ENCODE data around the gene CCDC138. TPM values are rescaled to one million over a fixed set of nuclear protein-coding genes. Genes with fewer than 3 reads are reported as not detected.
A peak's percentile ranks its signal among the peaks of the same experiment; 100 is the strongest.

The CCDC138 gene
- total RNA-seq, 4 donors from 2014 or later: 1.5 to 2.7 (median 2.1) TPM

DNA sequence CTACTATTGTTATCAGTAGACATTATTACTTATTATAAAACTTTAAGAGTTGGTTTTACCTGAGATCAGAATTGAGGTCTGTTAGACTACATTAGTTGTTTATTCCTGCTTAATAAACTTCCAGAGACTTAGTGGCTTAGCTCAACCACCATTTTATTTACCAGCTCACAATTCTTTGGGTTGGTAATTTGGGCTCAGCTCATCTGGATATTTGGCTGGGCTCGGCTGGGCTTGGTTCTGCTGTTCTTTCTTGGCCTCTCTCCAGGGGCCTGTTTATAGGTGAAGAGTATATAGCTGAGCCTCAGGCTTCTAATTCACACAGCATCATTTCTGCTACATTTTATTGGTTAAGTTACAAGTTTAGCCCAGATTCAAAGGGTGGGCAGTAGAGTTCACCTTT lies 67.9 kb downstream of the CCDC138 start:
- no peaks in the 10 kb centered on the region for H3K9me3 ChIP-seq
- peaks cover 0 to 8% of the 10 kb centered on the region in 2 donors for H3K36me3 ChIP-seq
- no peak for TF ChIP-seq POLR2AphosphoS5 (IDR thresholded peaks at IDR 0.05)
- TF ChIP-seq, protein P1, sequence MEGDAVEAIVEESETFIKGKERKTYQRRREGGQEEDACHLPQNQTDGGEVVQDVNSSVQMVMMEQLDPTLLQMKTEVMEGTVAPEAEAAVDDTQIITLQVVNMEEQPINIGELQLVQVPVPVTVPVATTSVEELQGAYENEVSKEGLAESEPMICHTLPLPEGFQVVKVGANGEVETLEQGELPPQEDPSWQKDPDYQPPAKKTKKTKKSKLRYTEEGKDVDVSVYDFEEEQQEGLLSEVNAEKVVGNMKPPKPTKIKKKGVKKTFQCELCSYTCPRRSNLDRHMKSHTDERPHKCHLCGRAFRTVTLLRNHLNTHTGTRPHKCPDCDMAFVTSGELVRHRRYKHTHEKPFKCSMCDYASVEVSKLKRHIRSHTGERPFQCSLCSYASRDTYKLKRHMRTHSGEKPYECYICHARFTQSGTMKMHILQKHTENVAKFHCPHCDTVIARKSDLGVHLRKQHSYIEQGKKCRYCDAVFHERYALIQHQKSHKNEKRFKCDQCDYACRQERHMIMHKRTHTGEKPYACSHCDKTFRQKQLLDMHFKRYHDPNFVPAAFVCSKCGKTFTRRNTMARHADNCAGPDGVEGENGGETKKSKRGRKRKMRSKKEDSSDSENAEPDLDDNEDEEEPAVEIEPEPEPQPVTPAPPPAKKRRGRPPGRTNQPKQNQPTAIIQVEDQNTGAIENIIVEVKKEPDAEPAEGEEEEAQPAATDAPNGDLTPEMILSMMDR (IDR thresholded peaks at IDR 0.05): no peak
- TF ChIP-seq POLR2A (IDR thresholded peaks at IDR 0.05): no peak
- no peak for TF ChIP-seq EP300 (IDR thresholded peaks at IDR 0.05)
- no peaks in the 10 kb centered on the region for H3K27me3 ChIP-seq
- WGBS, 2 donors (ENCODE audit: low coverage in 1 of 2): 20 to 33% methylated on average over 1 of the region's 1 CpG
- ATAC-seq: no peak
- H3K27ac ChIP-seq: no peak overlapping the region
- no peaks in the 10 kb centered on the region for H3K4me1 ChIP-seq
- H3K4me3 ChIP-seq: no peak overlapping the region

DNA sequence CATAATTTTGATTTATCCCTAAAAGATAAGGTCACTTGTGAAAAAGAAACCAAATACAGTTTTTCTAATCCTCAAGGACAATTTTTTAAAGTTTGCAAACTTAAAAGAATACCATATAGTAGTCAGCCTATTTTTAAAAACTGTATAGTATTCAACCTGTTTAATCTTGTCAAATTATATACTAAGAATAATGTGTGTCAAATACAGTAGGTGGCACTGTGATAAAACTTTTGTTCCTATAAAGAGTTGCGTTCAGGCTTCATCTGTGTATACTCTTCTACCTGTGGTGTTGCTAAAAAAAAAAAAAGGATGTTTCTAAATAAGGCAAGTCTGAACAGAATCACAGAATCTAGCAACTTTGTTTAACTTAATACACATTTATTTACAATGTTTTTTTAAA lies 68.6 kb downstream of the CCDC138 start:
- Histone ChIP-seq H3K27me3 (no peaks in the 10 kb centered on the region), H3K27ac (no peak overlapping the region), H3K4me3 (no peak overlapping the region), H3K36me3 (peaks cover 0 to 8% of the 10 kb centered on the region in 2 donors), H3K4me1 (no peaks in the 10 kb centered on the region), H3K9me3 (no peaks in the 10 kb centered on the region)
- ATAC-seq: no peak
- TF ChIP-seq EP300 (IDR thresholded peaks at IDR 0.05) (no peak), POLR2AphosphoS5 (IDR thresholded peaks at IDR 0.05) (no peak), POLR2A (IDR thresholded peaks at IDR 0.05) (no peak)
- TF ChIP-seq, protein P1 (IDR thresholded peaks at IDR 0.05): peak in 2 of 4 experiments; percentile 19 to 34
- WGBS, 2 donors (ENCODE audit: low coverage in 1 of 2): 15 to 32% methylated on average over 1 of the region's 1 CpG

DNA sequence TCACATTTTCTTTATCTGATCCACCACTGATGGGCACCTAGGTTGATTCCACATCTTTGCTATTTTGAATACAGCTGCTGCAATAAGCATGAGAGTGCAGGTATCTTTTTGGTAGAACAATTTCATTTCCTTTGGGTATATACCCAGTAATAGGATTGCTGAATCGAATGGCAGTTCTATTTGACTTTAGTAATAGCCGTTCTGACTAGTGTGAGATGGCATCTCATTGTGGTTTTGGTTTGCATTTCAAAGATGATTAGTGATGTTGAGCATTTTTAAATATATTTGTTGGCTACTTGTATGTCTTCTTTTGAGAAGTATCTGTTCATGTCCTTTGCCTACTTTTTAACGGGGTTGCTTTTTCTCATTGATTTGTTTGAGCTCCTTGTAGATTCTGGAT lies 72.3 kb downstream of the CCDC138 start:
- Histone ChIP-seq H3K4me1 (no peaks in the 10 kb centered on the region), H3K36me3 (no peaks in the 10 kb centered on the region), H3K4me3 (no peak overlapping the region), H3K9me3 (no peaks in the 10 kb centered on the region), H3K27ac (no peak overlapping the region), H3K27me3 (no peaks in the 10 kb centered on the region)
- WGBS, 2 donors (ENCODE audit: low coverage in 1 of 2): 57 to 96% methylated on average over 3 of the region's 3 CpGs
- TF ChIP-seq POLR2AphosphoS5 (IDR thresholded peaks at IDR 0.05) (no peak), EP300 (IDR thresholded peaks at IDR 0.05) (no peak), POLR2A (IDR thresholded peaks at IDR 0.05) (no peak)
- TF ChIP-seq, protein P1 (IDR thresholded peaks at IDR 0.05): no peak
- no peak for ATAC-seq

- no peak for TF ChIP-seq POLR2A (IDR thresholded peaks at IDR 0.05)
- no peak for TF ChIP-seq EP300 (IDR thresholded peaks at IDR 0.05)
- no peak for TF ChIP-seq POLR2AphosphoS5 (IDR thresholded peaks at IDR 0.05)
- TF ChIP-seq, protein P1 (IDR thresholded peaks at IDR 0.05): no peak
- H3K4me3 ChIP-seq: no peak overlapping the region
- ATAC-seq: no peak
- no peak overlapping the region for H3K27ac ChIP-seq
- no peaks in the 10 kb centered on the region for H3K27me3 ChIP-seq
- peaks cover 0 to 16% (median 0%) of the 10 kb centered on the region in 3 donors for H3K9me3 ChIP-seq
- H3K36me3 ChIP-seq: no peaks in the 10 kb centered on the region
- H3K4me1 ChIP-seq: no peaks in the 10 kb centered on the region
Measured at GRCh38 chr2:108866041-108866440, 79.5 kb downstream of the CCDC138 start.

DNA sequence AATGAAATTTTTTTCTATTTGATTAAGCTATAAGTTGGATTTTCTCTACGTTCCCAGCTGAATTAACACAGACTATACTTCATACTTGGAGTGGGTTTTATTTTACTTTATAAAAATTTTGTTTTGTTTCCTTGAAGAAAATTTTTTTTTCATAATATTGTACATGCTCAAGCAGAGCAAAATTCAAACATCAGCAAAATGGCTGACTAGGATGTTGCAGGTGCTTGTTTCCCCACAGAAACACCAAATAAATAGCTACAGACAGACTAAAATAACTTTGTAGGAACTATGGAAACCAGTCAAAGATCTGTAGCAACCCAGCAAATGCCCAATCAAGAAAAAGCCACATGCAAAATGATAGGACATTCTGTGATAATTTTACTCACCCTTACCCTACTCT lies 82.3 kb downstream of the CCDC138 start:
- no peaks in the 10 kb centered on the region for H3K27me3 ChIP-seq
- peaks cover 0 to 16% (median 0%) of the 10 kb centered on the region in 3 donors for H3K9me3 ChIP-seq
- no peaks in the 10 kb centered on the region for H3K4me1 ChIP-seq
- no peak overlapping the region for H3K27ac ChIP-seq
- H3K36me3 ChIP-seq: no peaks in the 10 kb centered on the region
- H3K4me3 ChIP-seq: no peak overlapping the region
- 88 to 93% methylated on average over 1 of the region's 1 CpG for WGBS, 2 donors (ENCODE audit: low coverage in 1 of 2)
- ATAC-seq: no peak
- no peak for TF ChIP-seq EP300 (IDR thresholded peaks at IDR 0.05)
- TF ChIP-seq, protein P1 (IDR thresholded peaks at IDR 0.05): no peak
- no peak for TF ChIP-seq POLR2A (IDR thresholded peaks at IDR 0.05)
- TF ChIP-seq POLR2AphosphoS5 (IDR thresholded peaks at IDR 0.05): no peak

Measured in gastroesophageal sphincter (tissue), 4 donors.